ENCODE results near the gene CCR7.

Gene CCR7

DNA sequence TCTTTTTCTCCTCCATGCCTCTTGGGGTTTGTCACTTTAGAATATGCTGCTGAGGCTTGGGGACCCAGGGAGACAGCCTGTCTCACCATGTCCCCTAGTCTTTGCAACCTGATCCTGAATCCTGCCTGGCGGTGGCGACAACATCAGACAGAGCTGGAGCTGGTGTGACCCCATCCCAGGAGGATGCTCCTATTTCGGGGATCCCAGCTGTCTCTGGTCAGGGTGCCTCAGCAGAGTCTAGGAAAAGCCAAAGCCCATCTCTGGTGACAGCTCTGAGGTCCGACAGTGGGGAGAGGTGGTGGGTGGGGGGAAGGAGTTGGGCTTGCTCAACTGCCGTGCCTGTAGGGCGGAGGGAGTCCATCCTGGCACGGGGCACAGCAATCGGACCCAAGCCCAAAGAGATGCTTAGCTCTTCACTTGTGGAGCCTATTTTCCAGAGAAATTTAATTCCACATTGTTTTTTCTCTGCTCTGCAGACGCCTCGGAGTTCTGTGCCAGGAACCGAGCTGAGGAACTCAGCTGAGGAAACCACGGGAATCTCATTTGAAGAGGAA lies 53.5 kb downstream of the CCR7 start:
- Histone ChIP-seq H3K4me3 (ENCODE audit: low read depth in 1 of 2, low read length in 1 of 2) (no peak overlapping the region), H3K27ac (no peak overlapping the region), H3K9me3 (no peaks in the 10 kb centered on the region), H3K36me3 (no peaks in the 10 kb centered on the region), H3K4me1 (ENCODE audit: control insufficient read depth in 1 of 2, insufficient read depth in 1 of 2, low read depth in 1 of 2, low read length in 1 of 2) (no peaks in the 10 kb centered on the region), H3K27me3 (peaks cover 74% of the 10 kb centered on the region)
- TF ChIP-seq, protein P1, sequence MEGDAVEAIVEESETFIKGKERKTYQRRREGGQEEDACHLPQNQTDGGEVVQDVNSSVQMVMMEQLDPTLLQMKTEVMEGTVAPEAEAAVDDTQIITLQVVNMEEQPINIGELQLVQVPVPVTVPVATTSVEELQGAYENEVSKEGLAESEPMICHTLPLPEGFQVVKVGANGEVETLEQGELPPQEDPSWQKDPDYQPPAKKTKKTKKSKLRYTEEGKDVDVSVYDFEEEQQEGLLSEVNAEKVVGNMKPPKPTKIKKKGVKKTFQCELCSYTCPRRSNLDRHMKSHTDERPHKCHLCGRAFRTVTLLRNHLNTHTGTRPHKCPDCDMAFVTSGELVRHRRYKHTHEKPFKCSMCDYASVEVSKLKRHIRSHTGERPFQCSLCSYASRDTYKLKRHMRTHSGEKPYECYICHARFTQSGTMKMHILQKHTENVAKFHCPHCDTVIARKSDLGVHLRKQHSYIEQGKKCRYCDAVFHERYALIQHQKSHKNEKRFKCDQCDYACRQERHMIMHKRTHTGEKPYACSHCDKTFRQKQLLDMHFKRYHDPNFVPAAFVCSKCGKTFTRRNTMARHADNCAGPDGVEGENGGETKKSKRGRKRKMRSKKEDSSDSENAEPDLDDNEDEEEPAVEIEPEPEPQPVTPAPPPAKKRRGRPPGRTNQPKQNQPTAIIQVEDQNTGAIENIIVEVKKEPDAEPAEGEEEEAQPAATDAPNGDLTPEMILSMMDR (IDR thresholded peaks at IDR 0.05), result no peak

DNA sequence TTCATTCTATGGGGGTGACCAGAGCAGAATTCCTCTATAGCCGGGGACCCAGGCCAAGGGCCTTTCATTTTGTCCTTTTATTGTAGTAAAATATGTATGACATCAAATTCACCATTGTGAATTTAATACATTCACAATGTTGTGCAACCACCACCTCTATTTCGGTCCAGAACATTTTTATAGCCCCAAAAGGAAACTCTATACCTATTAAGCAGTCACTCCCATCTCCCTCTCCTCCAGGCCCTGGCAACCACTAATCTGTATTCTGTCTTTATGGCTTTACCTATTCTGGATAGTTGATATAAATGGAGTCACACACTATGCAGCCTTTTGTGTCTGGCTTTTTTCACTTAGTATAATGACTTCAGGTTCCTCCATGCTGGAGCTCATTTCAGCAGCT lies 54.1 kb downstream of the CCR7 start:
- H3K9me3 ChIP-seq, result no peaks in the 10 kb centered on the region
- H3K4me1 ChIP-seq (ENCODE audit: control insufficient read depth in 1 of 2, insufficient read depth in 1 of 2, low read depth in 1 of 2, low read length in 1 of 2), result no peaks in the 10 kb centered on the region
- H3K27ac ChIP-seq, result no peak overlapping the region
- TF ChIP-seq, protein P1 (IDR thresholded peaks at IDR 0.05), result no peak
- no peak overlapping the region for H3K4me3 ChIP-seq (ENCODE audit: low read depth in 1 of 2, low read length in 1 of 2)
- H3K27me3 ChIP-seq, result peaks cover 74% of the 10 kb centered on the region
- no peaks in the 10 kb centered on the region for H3K36me3 ChIP-seq

DNA sequence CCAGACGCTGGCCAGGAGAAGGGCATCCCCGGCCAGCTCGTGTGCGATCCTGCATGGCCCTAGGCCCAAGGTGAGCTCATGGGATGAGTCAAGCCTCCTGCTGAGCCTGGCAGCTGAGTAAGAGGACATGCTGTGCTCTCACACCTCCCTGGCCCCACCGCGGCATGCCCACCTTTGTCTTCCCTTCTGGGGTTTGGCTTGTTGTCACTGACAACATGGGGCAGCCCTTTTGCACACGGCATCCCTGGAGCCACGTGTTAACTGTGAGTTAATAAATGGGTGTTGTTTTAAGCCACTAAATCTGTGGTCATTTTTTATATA lies 55.0 kb downstream of the CCR7 start:
- no peak overlapping the region for H3K27ac ChIP-seq
- H3K4me1 ChIP-seq (ENCODE audit: control insufficient read depth in 1 of 2, insufficient read depth in 1 of 2, low read depth in 1 of 2, low read length in 1 of 2), result no peaks in the 10 kb centered on the region
- H3K9me3 ChIP-seq, result no peaks in the 10 kb centered on the region
- TF ChIP-seq, protein P1 (IDR thresholded peaks at IDR 0.05), result no peak
- H3K27me3 ChIP-seq, result peaks cover 68% of the 10 kb centered on the region
- no peaks in the 10 kb centered on the region for H3K36me3 ChIP-seq
- H3K4me3 ChIP-seq (ENCODE audit: low read depth in 1 of 2, low read length in 1 of 2), result no peak overlapping the region

DNA sequence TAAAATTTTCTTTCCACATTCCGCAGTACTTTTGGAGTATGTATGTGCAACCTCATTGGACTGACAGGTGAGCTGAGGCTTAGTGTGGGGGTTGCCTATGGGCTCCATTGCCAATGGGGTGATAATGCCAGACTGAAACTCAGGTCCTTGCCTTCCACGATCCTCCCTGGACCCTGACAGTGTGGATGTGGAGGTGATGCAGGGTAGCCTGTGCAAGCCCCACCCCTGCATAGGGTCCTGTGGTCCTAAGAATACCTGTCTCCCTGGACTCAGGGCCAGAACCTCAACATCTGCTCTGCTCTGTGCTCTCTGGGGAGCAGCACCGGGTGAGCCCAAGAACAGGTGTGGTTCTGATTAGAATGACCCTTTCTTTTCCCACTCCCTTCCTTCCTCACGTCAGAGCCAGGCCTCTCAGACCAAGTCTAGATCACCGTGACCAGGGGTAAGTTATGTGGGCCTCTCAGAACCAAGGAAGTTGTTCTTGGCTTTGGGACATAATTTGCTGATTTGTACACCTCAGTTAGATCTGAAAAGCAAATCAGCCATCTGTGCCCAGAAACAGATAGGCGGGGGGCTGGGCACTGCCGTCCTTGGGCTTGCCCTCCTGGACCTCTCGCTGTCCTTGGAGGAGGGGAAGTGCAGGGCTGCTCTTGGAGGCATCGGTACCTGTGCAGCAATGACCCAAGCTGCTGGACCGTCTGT lies 55.5 kb downstream of the CCR7 start:
- H3K27ac ChIP-seq, result no peak overlapping the region
- H3K4me3 ChIP-seq (ENCODE audit: low read depth in 1 of 2, low read length in 1 of 2), result no peak overlapping the region
- peaks cover 62% of the 10 kb centered on the region for H3K27me3 ChIP-seq
- no peaks in the 10 kb centered on the region for H3K9me3 ChIP-seq
- no peaks in the 10 kb centered on the region for H3K4me1 ChIP-seq (ENCODE audit: control insufficient read depth in 1 of 2, insufficient read depth in 1 of 2, low read depth in 1 of 2, low read length in 1 of 2)
- TF ChIP-seq, protein P1 (IDR thresholded peaks at IDR 0.05), result no peak
- H3K36me3 ChIP-seq, result no peaks in the 10 kb centered on the region

DNA sequence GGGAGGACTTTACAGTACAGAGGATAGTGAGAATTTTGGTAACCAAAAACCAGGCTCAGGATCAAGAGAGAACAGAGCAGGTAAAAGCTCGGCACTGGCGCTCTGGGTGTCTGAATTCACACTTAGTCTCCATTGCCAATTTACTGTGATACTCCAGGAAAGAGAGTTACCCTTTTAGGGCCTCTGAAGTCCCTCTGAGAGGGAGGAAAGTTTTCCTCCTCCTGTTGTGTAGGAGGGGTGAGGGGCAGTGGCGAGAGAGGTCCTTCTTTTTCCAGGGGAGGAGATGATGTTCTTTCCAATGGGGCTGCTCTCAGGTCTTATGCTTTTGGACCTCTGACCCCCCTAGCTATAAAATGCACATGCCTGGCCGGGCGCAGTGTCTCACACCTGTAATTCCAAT lies 58.5 kb downstream of the CCR7 start:
- TF ChIP-seq, protein P1 (IDR thresholded peaks at IDR 0.05), result no peak
- H3K4me1 ChIP-seq (ENCODE audit: control insufficient read depth in 1 of 2, insufficient read depth in 1 of 2, low read depth in 1 of 2, low read length in 1 of 2), result no peaks in the 10 kb centered on the region
- H3K27ac ChIP-seq, result no peak overlapping the region
- H3K9me3 ChIP-seq, result no peaks in the 10 kb centered on the region
- no peaks in the 10 kb centered on the region for H3K36me3 ChIP-seq
- H3K4me3 ChIP-seq (ENCODE audit: low read depth in 1 of 2, low read length in 1 of 2), result no peak overlapping the region
- peaks cover 45% of the 10 kb centered on the region for H3K27me3 ChIP-seq

Measured in neutrophil (primary cell).